DND-41 (cell line): Measurements from ENCODE around the gene PKD1L1.

ENCODE experiments used
- ATAC-seq: fragments of 200-7000 bp; cut with Tn5 transposase; 3 replicates; pipeline ENCODE4 v1.9.1; 2021; ENCODE audit warnings: low read depth; ENCODE audit not compliant: insufficient read depth
- DNase-seq: peaks from one replicate; pipeline ENCODE4 v3.0.0-alpha.2; 2020
- H2AFZ ChIP-seq: 2 replicates; pipeline ENCODE4 v1.6.0; 2012; ENCODE audit warnings: low read depth, low read length
- H3K27ac ChIP-seq: 2 replicates; pipeline ENCODE4 v1.5.1; 2012; ENCODE audit warnings: low read length, inconsistent platforms
- H3K27me3 ChIP-seq: fragments of 200-600 bp; sonication (generic); 2 replicates; pipeline ENCODE4 v1.6.0; 2012; ENCODE audit warnings: low read length, mild to moderate bottlenecking, inconsistent platforms; ENCODE audit not compliant: insufficient read depth, poor library complexity
- H3K36me3 ChIP-seq: 2 replicates; pipeline ENCODE4 v1.5.1; 2012; ENCODE audit warnings: low read length, inconsistent platforms; ENCODE audit not compliant: insufficient read depth
- H3K4me1 ChIP-seq: 2 replicates; pipeline ENCODE4 v1.5.1; 2012; ENCODE audit warnings: mild to moderate bottlenecking, low read length; ENCODE audit not compliant: insufficient read depth
- H3K4me2 ChIP-seq: 2 replicates; pipeline ENCODE4 v1.6.0; 2012; ENCODE audit warnings: mild to moderate bottlenecking, moderate library complexity, low read length, inconsistent platforms; ENCODE audit not compliant: insufficient read depth
- H3K4me3 ChIP-seq, 2 experiments: fragments of 200-600 bp in 1 of 2; shearing (Covaris generic) in 1 of 2; 2 replicates each; pipeline ENCODE4 v1.5.1; 2012 to 2016; ENCODE audit warnings: inconsistent platforms in 2 of 2, low read length in 2 of 2, mild to moderate bottlenecking in 2 of 2, low read depth in 1 of 2, moderate library complexity in 1 of 2
- H3K79me2 ChIP-seq: 2 replicates; pipeline ENCODE4 v1.6.0; 2012; ENCODE audit warnings: low read length, inconsistent platforms; ENCODE audit not compliant: insufficient read depth
- H3K9ac ChIP-seq: 2 replicates; pipeline ENCODE4 v1.6.0; 2012; ENCODE audit warnings: low read depth, mild to moderate bottlenecking, inconsistent platforms, low read length, moderate library complexity
- H3K9me3 ChIP-seq: 2 replicates; pipeline ENCODE4 v1.5.1; 2012; ENCODE audit warnings: low read length, moderate library complexity, mild to moderate bottlenecking, inconsistent platforms; ENCODE audit not compliant: insufficient read depth, severe bottlenecking
- H4K20me1 ChIP-seq: 2 replicates; pipeline ENCODE4 v1.6.0; 2012; ENCODE audit warnings: low read length; ENCODE audit not compliant: insufficient read depth
- CTCF ChIP-seq: IDR thresholded peaks from 2 replicates; pipeline ENCODE4 v1.5.1; 2012; ENCODE audit warnings: borderline replicate concordance, low read length, moderate library complexity, mild to moderate bottlenecking; ENCODE audit not compliant: poor library complexity, severe bottlenecking; ENCODE audit errors: extremely low read depth
- EZH2 ChIP-seq: IDR thresholded peaks from 3 replicates; pipeline ENCODE4 v1.6.1; 2012; ENCODE audit warnings: borderline replicate concordance, low read depth, mild to moderate bottlenecking, moderate library complexity, low read length, inconsistent platforms; ENCODE audit not compliant: severe bottlenecking

The PKD1L1 gene

DNA sequence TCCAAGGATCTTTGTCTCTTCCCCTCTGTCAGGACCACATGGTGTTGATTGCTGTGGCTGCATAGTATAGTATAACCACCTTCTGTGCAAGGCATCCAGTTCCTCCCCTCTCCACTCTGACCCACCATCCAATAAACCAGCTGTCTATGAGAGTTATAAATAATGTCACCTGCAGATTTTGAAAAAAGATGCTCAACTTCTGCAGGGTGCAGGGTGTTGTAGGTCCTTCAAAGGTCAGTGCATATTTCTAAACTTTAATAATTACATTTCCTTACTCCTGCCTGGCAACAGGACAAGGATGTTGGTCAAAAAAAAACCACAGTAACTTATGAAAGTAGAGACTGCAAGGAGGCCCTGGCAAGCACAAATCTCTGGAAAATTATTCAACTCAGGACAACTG, 166.2 kb downstream of the PKD1L1 start:
- no peaks in the 10 kb centered on the region for H4K20me1 ChIP-seq
- no peak for DNase-seq
- H2AFZ ChIP-seq, result no peak overlapping the region
- H3K4me2 ChIP-seq, result no peak overlapping the region
- H3K36me3 ChIP-seq, result no peaks in the 10 kb centered on the region
- no peaks in the 10 kb centered on the region for H3K79me2 ChIP-seq
- H3K9ac ChIP-seq, result no peak overlapping the region
- H3K4me3 ChIP-seq, result no peak overlapping the region
- ATAC-seq, result no peak
- no peaks in the 10 kb centered on the region for H3K9me3 ChIP-seq
- H3K27me3 ChIP-seq, result no peaks in the 10 kb centered on the region
- TF ChIP-seq CTCF (no peak), EZH2 (no peak)
- no peak overlapping the region for H3K27ac ChIP-seq
- no peaks in the 10 kb centered on the region for H3K4me1 ChIP-seq

GRCh38 chr7:47780555-47780954, 167.7 kb downstream of the PKD1L1 start:
- H3K4me3 ChIP-seq, result no peak overlapping the region
- no peaks in the 10 kb centered on the region for H3K36me3 ChIP-seq
- no peaks in the 10 kb centered on the region for H3K79me2 ChIP-seq
- H3K4me2 ChIP-seq, result no peak overlapping the region
- no peak for ATAC-seq
- no peak for DNase-seq
- TF ChIP-seq EZH2, result no peak
- no peak for TF ChIP-seq CTCF
- no peaks in the 10 kb centered on the region for H3K9me3 ChIP-seq
- H3K27ac ChIP-seq, result no peak overlapping the region
- no peaks in the 10 kb centered on the region for H3K4me1 ChIP-seq
- no peaks in the 10 kb centered on the region for H3K27me3 ChIP-seq
- no peak overlapping the region for H3K9ac ChIP-seq
- no peak overlapping the region for H2AFZ ChIP-seq
- H4K20me1 ChIP-seq, result no peaks in the 10 kb centered on the region

DNA sequence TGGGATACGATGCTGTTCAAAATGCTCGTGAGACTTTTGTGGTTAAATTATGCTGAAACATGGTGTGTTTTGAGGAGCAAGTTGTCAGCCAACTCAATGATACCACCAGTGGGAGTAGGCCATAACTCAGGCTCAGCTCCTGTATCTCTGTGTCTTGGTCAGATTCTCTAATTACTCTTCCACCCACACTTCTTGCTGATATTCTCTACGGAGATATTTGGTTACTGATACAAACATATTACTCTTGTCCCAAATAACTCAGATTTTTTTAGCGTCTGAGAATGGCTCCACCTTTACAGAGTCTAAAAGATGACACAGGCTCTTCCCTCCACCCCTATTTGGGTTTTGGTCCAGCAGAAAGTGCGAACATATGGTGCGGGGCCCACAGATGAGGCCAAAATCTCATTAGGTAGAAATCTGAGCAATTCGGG, 168.9 kb downstream of the PKD1L1 start:
- ATAC-seq, result no peak
- Histone ChIP-seq H3K9me3 (no peaks in the 10 kb centered on the region), H3K4me2 (no peak overlapping the region), H3K9ac (no peak overlapping the region), H3K4me3 (no peak overlapping the region), H3K36me3 (no peaks in the 10 kb centered on the region), H4K20me1 (no peaks in the 10 kb centered on the region), H3K79me2 (no peaks in the 10 kb centered on the region), H3K27ac (no peak overlapping the region), H3K27me3 (no peaks in the 10 kb centered on the region), H3K4me1 (no peaks in the 10 kb centered on the region), H2AFZ (no peak overlapping the region)
- TF ChIP-seq EZH2 (no peak), CTCF (no peak)
- no peak for DNase-seq

DNA sequence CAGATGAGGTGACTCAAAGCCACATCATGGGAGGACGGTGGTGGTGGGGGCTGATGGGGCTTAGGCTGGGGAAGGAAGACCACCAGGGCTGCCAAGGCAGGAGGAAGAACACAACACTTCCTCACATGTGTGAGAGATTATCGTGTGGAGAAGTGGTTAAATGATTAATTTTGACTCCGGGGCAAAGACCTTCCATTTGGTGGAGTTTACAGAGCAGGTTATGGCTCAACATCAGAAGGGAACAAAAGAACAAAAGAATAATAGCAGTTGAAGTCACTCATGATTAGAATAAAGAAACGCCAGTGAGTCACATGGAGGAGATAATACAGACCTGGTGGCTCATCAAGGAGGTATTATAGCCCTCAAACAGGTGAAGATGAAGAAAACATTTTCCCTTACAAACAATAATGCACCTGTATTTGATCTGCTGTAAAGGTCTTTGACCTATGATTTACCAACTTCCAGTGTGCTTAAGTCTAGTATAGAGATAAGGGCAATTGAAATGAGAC, 170.1 kb downstream of the PKD1L1 start:
- DNase-seq (no peak), ATAC-seq (no peak)
- no peaks in the 10 kb centered on the region for H3K4me1 ChIP-seq
- H2AFZ ChIP-seq, result no peak overlapping the region
- TF ChIP-seq EZH2 (no peak), CTCF (no peak)
- H3K27me3 ChIP-seq, result no peaks in the 10 kb centered on the region
- H3K4me2 ChIP-seq, result no peak overlapping the region
- no peaks in the 10 kb centered on the region for H3K79me2 ChIP-seq
- no peaks in the 10 kb centered on the region for H3K9me3 ChIP-seq
- no peak overlapping the region for H3K4me3 ChIP-seq
- H3K9ac ChIP-seq, result no peak overlapping the region
- H3K27ac ChIP-seq, result no peak overlapping the region
- no peaks in the 10 kb centered on the region for H3K36me3 ChIP-seq
- H4K20me1 ChIP-seq, result no peaks in the 10 kb centered on the region
